HCT116 (cell line): ENCODE measurements around the gene VPS35. TPM values are rescaled to one million over a fixed set of nuclear protein-coding genes. Genes with fewer than 3 reads are reported as not detected.

ENCODE experiments used
- ATAC-seq: fragments of 200-7000 bp; cut with Tn5 transposase; 2 replicates; pipeline ENCODE4 v1.9.1; 2020; ENCODE audit warnings: mild to moderate bottlenecking, moderate library complexity
- BruUV-seq: library from RNA; stranded (reverse); fragments of 400-500 nt; replicated peaks from 2 replicates; lab custom pipeline; 2021; lab: Mats Ljungman, UMichigan
- CTCF ChIA-PET: fragments of 300-600 bp; sonication (Branson Sonifier 250); formaldehyde crosslinking; loops from one replicate; lab custom pipeline; 2021; ENCODE audit warnings: antibody characterized with exemption; lab: Charles Lee
- POLR2A ChIA-PET: fragments of 300-600, 350-600 bp; sonication (Branson Sonifier 250); formaldehyde crosslinking; loops from one replicate; lab custom pipeline; 2021; ENCODE audit warnings: antibody characterized with exemption; lab: Charles Lee
- RAD21 ChIA-PET, 2 experiments: fragments of 300-600 bp; sonication (Branson Sonifier 250); formaldehyde crosslinking; loops; one replicate each; lab custom pipeline; 2023; ENCODE audit warnings: low total read pairs in 2 of 2; ENCODE audit not compliant: uncharacterized antibody in 2 of 2, unreplicated experiment in 2 of 2, low non-redundant PET in 1 of 2; lab: Charles Lee
- DNase-seq: peaks from one replicate; pipeline ENCODE4 v3.0.0-alpha.2; 2010; ENCODE audit warnings: low read depth, low spot score
- H2AFZ ChIP-seq: fragments of 200-600 bp; shearing (Covaris generic), sonication (generic); 2 replicates; pipeline ENCODE4 v1.6.1; 2017; ENCODE audit warnings: low read depth, mixed run types, mixed read lengths, antibody characterized with exemption, low read length; ENCODE audit not compliant: poor library complexity, severe bottlenecking
- H3K27ac ChIP-seq: 2 replicates; pipeline ENCODE4 v1.5.1; 2012; ENCODE audit warnings: low read depth, low read length
- H3K27me3 ChIP-seq: fragments of 200-600 bp; sonication (generic); 2 replicates; pipeline ENCODE4 v1.6.1; 2016; ENCODE audit warnings: mixed run types, low read length, mixed read lengths; ENCODE audit not compliant: insufficient read depth
- H3K36me3 ChIP-seq, 2 experiments: fragments of 200-500 bp in 1 of 2; fragments of 200-600 bp in 1 of 2; sonication (Bioruptor generic) in 1 of 2; sonication (generic) in 1 of 2; 2 replicates each; pipeline versions ENCODE4 v1.5.1 to v1.6.1; 2014 to 2016; ENCODE audit warnings: low read length in 2 of 2, inconsistent platforms in 1 of 2, mixed read lengths in 1 of 2, mixed run types in 1 of 2; ENCODE audit not compliant: insufficient read depth in 2 of 2, control insufficient read depth in 1 of 2
- H3K4me1 ChIP-seq, 2 experiments: fragments of 200-600 bp in 1 of 2; sonication (generic) in 1 of 2; 2 replicates each; pipeline versions ENCODE4 v1.5.1 to v1.6.1; 2012 to 2017; ENCODE audit warnings: low read length in 2 of 2, inconsistent platforms in 1 of 2, mild to moderate bottlenecking in 1 of 2, mixed read lengths in 1 of 2, mixed run types in 1 of 2, moderate library complexity in 1 of 2; ENCODE audit not compliant: insufficient read depth in 2 of 2, control insufficient read depth in 1 of 2
- H3K4me2 ChIP-seq: fragments of 200-600 bp; sonication (generic); 2 replicates; pipeline ENCODE4 v1.6.1; 2017; ENCODE audit warnings: mixed run types, low read length, mixed read lengths
- H3K4me3 ChIP-seq, 2 experiments: fragments of 200-600 bp in 1 of 2; sonication (generic) in 1 of 2; replicated peaks in 1 of 2; 2 replicates each; pipeline ENCODE4 v1.5.1; 2011 to 2016; ENCODE audit warnings: low read length in 2 of 2, control low read depth in 1 of 2, low read depth in 1 of 2, mild to moderate bottlenecking in 1 of 2, mixed read lengths in 1 of 2, mixed run types in 1 of 2
- H3K79me2 ChIP-seq: fragments of 200-600 bp; sonication (generic); 2 replicates; pipeline ENCODE4 v1.6.1; 2017; ENCODE audit warnings: mild to moderate bottlenecking, mixed run types, low read length, moderate library complexity, mixed read lengths; ENCODE audit not compliant: insufficient read depth
- H3K9ac ChIP-seq: fragments of 200-600 bp; sonication (generic); 2 replicates; pipeline ENCODE4 v1.6.1; 2016; ENCODE audit warnings: low read length, mixed read lengths
- H3K9me2 ChIP-seq: fragments of 200-600 bp; sonication (generic), shearing (Covaris generic); 2 replicates; pipeline ENCODE4 v1.6.1; 2017; ENCODE audit warnings: mixed run types, mild to moderate bottlenecking, moderate library complexity; ENCODE audit not compliant: insufficient read depth
- H3K9me3 ChIP-seq, 2 experiments: fragments of 200-500 bp in 1 of 2; fragments of 200-600 bp in 1 of 2; sonication (Bioruptor generic) in 1 of 2; sonication (generic) in 1 of 2; 2 replicates each; pipeline ENCODE4 v1.6.1; 2014 to 2017; ENCODE audit warnings: low read length in 2 of 2, mixed read lengths in 2 of 2, inconsistent platforms in 1 of 2, low read depth in 1 of 2, mild to moderate bottlenecking in 1 of 2, mixed run types in 1 of 2, moderate library complexity in 1 of 2; ENCODE audit not compliant: control insufficient read depth in 1 of 2, insufficient read depth in 1 of 2
- H4K20me1 ChIP-seq: fragments of 200-600 bp; sonication (generic), shearing (Covaris generic); 2 replicates; pipeline ENCODE4 v1.6.1; 2017; ENCODE audit warnings: mixed run types, mild to moderate bottlenecking, moderate library complexity; ENCODE audit not compliant: insufficient read depth
- ELF1 ChIP-seq: IDR thresholded peaks from 2 replicates; pipeline ENCODE4 v1.6.1; 2012; ENCODE audit warnings: low read depth, borderline replicate concordance
- POLR2A ChIP-seq: IDR thresholded peaks from 2 replicates; pipeline ENCODE4 v1.7.0; 2011; ENCODE audit warnings: borderline replicate concordance; ENCODE audit not compliant: insufficient read depth, insufficient read length; ENCODE audit errors: extremely low read depth
- RAD21 ChIP-seq: IDR thresholded peaks from 2 replicates; pipeline ENCODE4 v1.6.1; 2012; ENCODE audit warnings: low read depth, mild to moderate bottlenecking
- SP1 ChIP-seq: IDR thresholded peaks from 2 replicates; pipeline ENCODE4 v1.6.1; 2012; ENCODE audit warnings: low read depth
- TCF7L2 ChIP-seq: IDR thresholded peaks from 2 replicates; pipeline ENCODE4 v1.7.0; 2011; ENCODE audit warnings: borderline replicate concordance, inconsistent platforms; ENCODE audit not compliant: insufficient read depth, insufficient read length; ENCODE audit errors: extremely low read depth
- YY1 ChIP-seq: IDR thresholded peaks from 2 replicates; pipeline ENCODE4 v1.6.1; 2011; ENCODE audit warnings: low read length, low read depth, moderate library complexity, mild to moderate bottlenecking; ENCODE audit not compliant: insufficient replicate concordance; ENCODE audit errors: extremely low read depth
- ZFX ChIP-seq: fragments of 450-650 bp; IDR thresholded peaks from 2 replicates; pipeline ENCODE4 v1.6.1; 2017
- intact Hi-C: fragments of 100-400 bp; cut with micrococcal nuclease; formaldehyde crosslinking; loops from 2 replicates; pipeline ENCODE4 v1.10.0; 2022
- total RNA-seq: library from RNA; stranded (reverse); gene quantifications from one replicate; pipeline ENCODE4 v1.2.1, GENCODE V29; 2021; ENCODE audit not compliant: unreplicated experiment
- TF ChIP-seq, protein P1 (sequence below): IDR thresholded peaks from 2 replicates; pipeline ENCODE4 v1.6.1; 2012; ENCODE audit warnings: low read depth
- TF ChIP-seq, protein P2 (sequence below): IDR thresholded peaks from 2 replicates; pipeline ENCODE4 v1.6.1; 2012

VPS35 gene
- total RNA-seq, 1 experiment from 2014 or later, result 115 TPM

DNA sequence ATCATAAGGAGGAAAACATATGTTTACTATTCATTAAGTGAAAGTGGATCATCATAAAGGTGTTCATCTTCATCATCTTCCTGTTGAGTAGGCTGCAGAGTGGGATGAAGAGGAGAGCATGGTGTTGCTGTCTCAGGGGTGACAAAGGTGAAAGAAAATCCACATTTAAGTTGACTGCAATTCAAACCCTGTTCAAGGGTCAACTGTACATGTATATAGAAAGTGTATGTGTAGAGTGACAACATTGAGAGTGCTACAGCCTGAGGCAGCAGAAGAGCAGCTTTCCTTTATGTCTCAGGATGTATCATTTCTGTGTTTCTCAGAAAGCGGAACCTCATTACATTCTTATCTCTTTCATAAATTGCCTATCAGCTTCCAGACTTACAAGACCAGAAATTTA lies 17.7 kb upstream of the VPS35 start (continued):
- TF ChIP-seq, protein P1, sequence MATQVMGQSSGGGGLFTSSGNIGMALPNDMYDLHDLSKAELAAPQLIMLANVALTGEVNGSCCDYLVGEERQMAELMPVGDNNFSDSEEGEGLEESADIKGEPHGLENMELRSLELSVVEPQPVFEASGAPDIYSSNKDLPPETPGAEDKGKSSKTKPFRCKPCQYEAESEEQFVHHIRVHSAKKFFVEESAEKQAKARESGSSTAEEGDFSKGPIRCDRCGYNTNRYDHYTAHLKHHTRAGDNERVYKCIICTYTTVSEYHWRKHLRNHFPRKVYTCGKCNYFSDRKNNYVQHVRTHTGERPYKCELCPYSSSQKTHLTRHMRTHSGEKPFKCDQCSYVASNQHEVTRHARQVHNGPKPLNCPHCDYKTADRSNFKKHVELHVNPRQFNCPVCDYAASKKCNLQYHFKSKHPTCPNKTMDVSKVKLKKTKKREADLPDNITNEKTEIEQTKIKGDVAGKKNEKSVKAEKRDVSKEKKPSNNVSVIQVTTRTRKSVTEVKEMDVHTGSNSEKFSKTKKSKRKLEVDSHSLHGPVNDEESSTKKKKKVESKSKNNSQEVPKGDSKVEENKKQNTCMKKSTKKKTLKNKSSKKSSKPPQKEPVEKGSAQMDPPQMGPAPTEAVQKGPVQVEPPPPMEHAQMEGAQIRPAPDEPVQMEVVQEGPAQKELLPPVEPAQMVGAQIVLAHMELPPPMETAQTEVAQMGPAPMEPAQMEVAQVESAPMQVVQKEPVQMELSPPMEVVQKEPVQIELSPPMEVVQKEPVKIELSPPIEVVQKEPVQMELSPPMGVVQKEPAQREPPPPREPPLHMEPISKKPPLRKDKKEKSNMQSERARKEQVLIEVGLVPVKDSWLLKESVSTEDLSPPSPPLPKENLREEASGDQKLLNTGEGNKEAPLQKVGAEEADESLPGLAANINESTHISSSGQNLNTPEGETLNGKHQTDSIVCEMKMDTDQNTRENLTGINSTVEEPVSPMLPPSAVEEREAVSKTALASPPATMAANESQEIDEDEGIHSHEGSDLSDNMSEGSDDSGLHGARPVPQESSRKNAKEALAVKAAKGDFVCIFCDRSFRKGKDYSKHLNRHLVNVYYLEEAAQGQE, result no peak
- TF ChIP-seq ZFX (no peak), TCF7L2 (no peak), SP1 (no peak), YY1 (no peak), POLR2A (no peak), ELF1 (no peak), RAD21 (no peak)
- TF ChIP-seq, all 23 proteins: peak for 0

DNA sequence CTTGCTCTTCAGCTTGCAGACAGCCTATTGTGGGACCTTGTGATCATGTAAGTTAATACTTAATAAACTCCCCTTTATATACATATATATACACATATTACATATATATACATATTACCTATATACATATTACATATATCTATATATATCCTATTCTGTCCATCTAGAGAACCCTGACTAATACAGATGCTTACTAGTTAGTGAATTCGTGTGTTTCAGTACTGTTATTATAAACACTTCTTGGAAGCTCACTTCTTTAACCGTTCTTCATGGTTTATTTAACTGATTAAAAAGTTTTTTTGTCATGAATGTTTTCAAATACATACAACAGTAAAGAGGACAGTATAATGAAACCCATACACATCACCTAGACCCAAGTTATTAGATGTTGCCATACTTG lies 13.1 kb upstream of the VPS35 start:
- no peaks in the 10 kb centered on the region for H3K9me3 ChIP-seq
- no TSS peak for BruUV-seq

More for the DNA sequence above, 13.1 kb upstream of the VPS35 start:
- ChIA-PET RAD21 (no interaction called here), POLR2A (no interaction called here), CTCF (no interaction called here)
- Histone ChIP-seq H3K4me3 (no peak overlapping the region), H3K4me1 (no peaks in the 10 kb centered on the region), H3K9me2 (no peaks in the 10 kb centered on the region), H3K9ac (no peak overlapping the region), H3K36me3 (peaks cover 12 to 16% of the 10 kb centered on the region in 2 experiments), H3K27me3 (no peaks in the 10 kb centered on the region), H3K79me2 (no peaks in the 10 kb centered on the region), H3K27ac (no peak overlapping the region), H3K4me2 (no peak overlapping the region), H4K20me1 (no peaks in the 10 kb centered on the region), H2AFZ (no peak overlapping the region)
- ATAC-seq, result no peak
- intact Hi-C loops, result no loop called here
- DNase-seq, result no peak
- no peak for TF ChIP-seq ZFX
- TF ChIP-seq, protein P2, sequence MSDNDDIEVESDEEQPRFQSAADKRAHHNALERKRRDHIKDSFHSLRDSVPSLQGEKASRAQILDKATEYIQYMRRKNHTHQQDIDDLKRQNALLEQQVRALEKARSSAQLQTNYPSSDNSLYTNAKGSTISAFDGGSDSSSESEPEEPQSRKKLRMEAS, result no peak
